Endodermal cell (in vitro differentiated cells): ENCODE data around the gene CCDC192. TPM values are rescaled to one million over a fixed set of nuclear protein-coding genes. Genes with fewer than 3 reads are reported as not detected.

Experiments
- DNase-seq: peaks from one replicate; pipeline ENCODE4 v3.0.0-alpha.2; 2017
- H3K27ac ChIP-seq: 2 replicates; pipeline ENCODE4 v1.5.1; 2013; ENCODE audit warnings: mild to moderate bottlenecking, low read depth, low read length, moderate library complexity
- H3K27me3 ChIP-seq: 2 replicates; pipeline ENCODE4 v1.6.1; 2013; ENCODE audit warnings: mild to moderate bottlenecking, low read length, moderate library complexity; ENCODE audit not compliant: insufficient read depth, control insufficient read depth, poor library complexity, severe bottlenecking
- H3K36me3 ChIP-seq: 2 replicates; pipeline ENCODE4 v1.7.0; 2013; ENCODE audit warnings: mild to moderate bottlenecking, low read length, moderate library complexity; ENCODE audit not compliant: control insufficient read depth, insufficient read depth
- H3K4me1 ChIP-seq: one replicate; pipeline ENCODE4 v1.7.0; 2013; ENCODE audit warnings: low read length; ENCODE audit not compliant: control insufficient read depth, insufficient read depth
- H3K4me3 ChIP-seq: 2 replicates; pipeline ENCODE4 v1.5.1; 2013; ENCODE audit warnings: mild to moderate bottlenecking, low read length, moderate library complexity
- H3K9ac ChIP-seq: 2 replicates; pipeline ENCODE4 v1.6.1; 2013; ENCODE audit warnings: mild to moderate bottlenecking, low read length, moderate library complexity; ENCODE audit not compliant: poor library complexity, severe bottlenecking; ENCODE audit errors: extremely low read depth
- H3K9me3 ChIP-seq: 2 replicates; pipeline ENCODE4 v1.6.1; 2013; ENCODE audit warnings: mild to moderate bottlenecking, low read length, moderate library complexity; ENCODE audit not compliant: control insufficient read depth
- H3K27ac Mint-ChIP-seq: 2 replicates; pipeline ENCODE4 v1.8.0; 2020; ENCODE audit warnings: mixed read lengths
- H3K27me3 Mint-ChIP-seq: 2 replicates; pipeline ENCODE4 v1.8.0; 2021; ENCODE audit warnings: mild to moderate bottlenecking, mixed read lengths; ENCODE audit not compliant: insufficient read depth
- H3K36me3 Mint-ChIP-seq: 2 replicates; pipeline ENCODE4 v1.8.0; 2020; ENCODE audit warnings: low read depth, mixed read lengths
- H3K4me1 Mint-ChIP-seq: 2 replicates; pipeline ENCODE4 v1.8.0; 2020; ENCODE audit warnings: mixed read lengths
- H3K4me3 Mint-ChIP-seq: 2 replicates; pipeline ENCODE4 v1.8.0; 2020; ENCODE audit warnings: mild to moderate bottlenecking, moderate library complexity, mixed read lengths
- H3K9me3 Mint-ChIP-seq: 2 replicates; pipeline ENCODE4 v1.8.0; 2020; ENCODE audit warnings: mild to moderate bottlenecking, mixed read lengths
- WGBS, 2 experiments: methylation state at CpG; one replicate each; pipeline versions ENCODE4 v1.1.5 to v1.1.7; 2013; ENCODE audit warnings: missing lambda C conversion rate in 2 of 2, mixed read lengths in 1 of 2; ENCODE audit not compliant: insufficient coverage in 1 of 2, insufficient read length in 1 of 2; 5-methylcytosine and 5-hydroxymethylcytosine counted together
- total RNA-seq, 2 donors: library from RNA; stranded (reverse); fragmentation: NEBNext Ultra II Directional in 1 of 2; extraction: Animal tissue kit (Norgen Biotek cat#: 25700) in 1 of 2; gene quantifications; 2 replicates in 1 of 2; 3 replicates in 1 of 2; pipeline ENCODE4 v1.2.1, GENCODE V29; 2021
- TF ChIP-seq, protein P1 (sequence below): fragments of 200-600 bp; sonication (generic); conservative IDR thresholded peaks from 2 replicates; pipeline ENCODE4 v1.5.0; 2021; ENCODE audit warnings: antibody characterized with exemption, mild to moderate bottlenecking

The CCDC192 gene
- total RNA-seq, 2 donors from 2014 or later, result 0.48 to 1.3 TPM

GRCh38 chr5:127860291-127860690, 157.1 kb downstream of the CCDC192 start:
- Mint-ChIP-seq H3K4me3 (no peak overlapping the region), H3K4me1 (peaks cover 10% of the 10 kb centered on the region), H3K9me3 (peaks cover 14% of the 10 kb centered on the region), H3K27me3 (no peaks in the 10 kb centered on the region), H3K27ac (no peak overlapping the region), H3K36me3 (peaks cover 9% of the 10 kb centered on the region)
- TF ChIP-seq, protein P1, sequence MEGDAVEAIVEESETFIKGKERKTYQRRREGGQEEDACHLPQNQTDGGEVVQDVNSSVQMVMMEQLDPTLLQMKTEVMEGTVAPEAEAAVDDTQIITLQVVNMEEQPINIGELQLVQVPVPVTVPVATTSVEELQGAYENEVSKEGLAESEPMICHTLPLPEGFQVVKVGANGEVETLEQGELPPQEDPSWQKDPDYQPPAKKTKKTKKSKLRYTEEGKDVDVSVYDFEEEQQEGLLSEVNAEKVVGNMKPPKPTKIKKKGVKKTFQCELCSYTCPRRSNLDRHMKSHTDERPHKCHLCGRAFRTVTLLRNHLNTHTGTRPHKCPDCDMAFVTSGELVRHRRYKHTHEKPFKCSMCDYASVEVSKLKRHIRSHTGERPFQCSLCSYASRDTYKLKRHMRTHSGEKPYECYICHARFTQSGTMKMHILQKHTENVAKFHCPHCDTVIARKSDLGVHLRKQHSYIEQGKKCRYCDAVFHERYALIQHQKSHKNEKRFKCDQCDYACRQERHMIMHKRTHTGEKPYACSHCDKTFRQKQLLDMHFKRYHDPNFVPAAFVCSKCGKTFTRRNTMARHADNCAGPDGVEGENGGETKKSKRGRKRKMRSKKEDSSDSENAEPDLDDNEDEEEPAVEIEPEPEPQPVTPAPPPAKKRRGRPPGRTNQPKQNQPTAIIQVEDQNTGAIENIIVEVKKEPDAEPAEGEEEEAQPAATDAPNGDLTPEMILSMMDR, result no peak
- Histone ChIP-seq H3K9me3 (peaks cover 23% of the 10 kb centered on the region), H3K27ac (no peak overlapping the region), H3K9ac (no peak overlapping the region), H3K4me3 (no peak overlapping the region), H3K4me1 (no peaks in the 10 kb centered on the region), H3K36me3 (no peaks in the 10 kb centered on the region), H3K27me3 (no peaks in the 10 kb centered on the region)
- DNase-seq, result no peak
- 90 to 95% methylated on average over 2 of the region's 2 CpGs for WGBS, 2 experiments

DNA sequence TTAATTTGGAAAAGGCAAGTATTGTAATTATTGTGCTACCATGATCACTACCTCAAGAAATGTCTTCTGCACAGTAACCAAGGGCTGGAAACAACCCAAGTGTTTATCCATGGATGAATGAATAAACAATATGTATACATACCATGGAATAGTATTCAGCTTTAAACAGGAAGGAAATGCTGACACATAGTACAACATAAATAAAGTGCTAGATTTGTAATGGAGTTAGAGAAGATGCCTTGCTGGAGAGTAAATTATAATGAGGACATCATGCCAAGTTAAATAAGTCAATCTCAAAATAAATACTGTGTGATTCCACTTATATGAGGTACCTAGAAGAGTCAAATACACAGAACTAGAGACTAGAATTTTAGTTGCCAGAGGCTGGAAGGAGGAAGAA, 160.0 kb downstream of the CCDC192 start:
- H3K27ac Mint-ChIP-seq, result no peak overlapping the region
- TF ChIP-seq, protein P1, result no peak
- no peak overlapping the region for H3K9ac ChIP-seq
- H3K27me3 Mint-ChIP-seq, result no peaks in the 10 kb centered on the region
- no peak overlapping the region for H3K4me3 Mint-ChIP-seq
- H3K36me3 Mint-ChIP-seq, result peaks cover 2% of the 10 kb centered on the region
- H3K4me1 Mint-ChIP-seq, result peaks cover 12% of the 10 kb centered on the region
- no peak for DNase-seq
- peaks cover 5% of the 10 kb centered on the region for H3K9me3 Mint-ChIP-seq
- no peaks in the 10 kb centered on the region for H3K27me3 ChIP-seq
- H3K36me3 ChIP-seq, result no peaks in the 10 kb centered on the region
- H3K4me1 ChIP-seq, result no peaks in the 10 kb centered on the region
- no peak overlapping the region for H3K4me3 ChIP-seq
- H3K27ac ChIP-seq, result no peak overlapping the region
- no peaks in the 10 kb centered on the region for H3K9me3 ChIP-seq

DNA sequence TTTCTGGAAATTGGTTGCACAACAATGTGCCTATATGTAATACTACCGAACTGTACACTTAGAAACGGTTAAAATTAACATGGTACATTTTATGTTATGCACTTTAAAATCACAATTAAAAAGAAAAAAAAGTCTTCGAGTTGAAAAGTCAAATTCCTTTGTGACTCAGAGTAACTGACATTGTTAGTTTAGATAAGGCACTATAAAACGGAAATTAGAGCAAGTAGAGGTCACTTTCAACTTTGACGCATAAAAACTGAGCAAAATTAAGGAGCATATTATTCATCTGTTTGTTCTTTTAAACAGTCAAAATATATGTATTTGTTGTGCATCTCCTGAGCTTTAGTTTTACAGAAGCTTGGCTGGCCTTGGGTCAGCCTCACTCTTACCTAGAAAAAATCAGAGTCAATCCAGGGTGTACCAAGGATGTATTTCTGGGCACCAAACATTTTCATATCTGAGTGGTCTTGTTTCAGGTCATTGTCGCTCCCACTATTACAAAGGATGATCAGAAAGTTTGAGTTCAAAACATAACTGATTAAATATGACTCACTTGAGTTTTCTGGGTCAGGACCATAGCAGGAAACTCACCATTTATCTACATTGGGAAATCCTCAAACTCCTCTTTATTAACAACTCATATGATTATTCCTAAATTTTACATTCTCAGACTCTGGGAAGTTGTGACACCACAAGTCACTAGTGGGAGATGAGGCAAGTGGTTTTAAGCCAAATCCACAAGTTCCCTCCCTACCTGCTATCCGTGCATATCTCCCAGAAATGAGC, 160.6 kb downstream of the CCDC192 start:
- no peak for DNase-seq
- Histone ChIP-seq H3K4me3 (no peak overlapping the region), H3K4me1 (no peaks in the 10 kb centered on the region), H3K9me3 (no peaks in the 10 kb centered on the region), H3K27ac (no peak overlapping the region), H3K36me3 (no peaks in the 10 kb centered on the region), H3K9ac (no peak overlapping the region), H3K27me3 (no peaks in the 10 kb centered on the region)
- Mint-ChIP-seq H3K27ac (no peak overlapping the region), H3K36me3 (peaks cover 2% of the 10 kb centered on the region), H3K9me3 (peaks cover 5% of the 10 kb centered on the region), H3K4me1 (peaks cover 9% of the 10 kb centered on the region), H3K4me3 (no peak overlapping the region), H3K27me3 (no peaks in the 10 kb centered on the region)
- WGBS, 2 experiments, result 81% methylated on average over 3 to 7 of the region's 7 CpGs
- TF ChIP-seq, protein P1, result no peak
